ENCODE measurements around the gene RAP1GDS1.
A peak's percentile ranks its signal among the peaks of the same experiment; 100 is the strongest.
"Not testable (repeated sequence)": the region's sequence is repeated elsewhere in the genome, so short reads cannot be mapped to it uniquely, and the experiment has no call there.

The RAP1GDS1 gene

DNA sequence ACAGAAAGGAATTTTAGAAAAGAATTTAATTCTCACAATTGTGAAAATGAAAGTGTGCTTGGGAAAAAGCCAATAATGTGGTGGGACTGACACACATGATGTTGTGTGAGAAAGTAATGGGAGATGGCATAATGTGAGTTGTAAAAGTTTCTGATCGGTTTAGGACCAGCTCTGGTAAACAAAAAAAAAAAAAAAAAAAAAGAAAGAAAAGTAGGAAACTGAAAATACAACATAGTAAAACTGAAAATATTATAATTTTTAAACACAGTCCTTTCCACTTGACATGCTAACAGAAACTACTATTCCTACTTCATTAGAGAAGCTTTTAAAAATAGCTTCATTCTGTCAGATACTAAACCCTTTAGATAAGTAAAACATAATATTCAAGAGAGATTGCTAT lies 28.2 kb downstream of the RAP1GDS1 start:
- DNase-seq = no peak

DNA sequence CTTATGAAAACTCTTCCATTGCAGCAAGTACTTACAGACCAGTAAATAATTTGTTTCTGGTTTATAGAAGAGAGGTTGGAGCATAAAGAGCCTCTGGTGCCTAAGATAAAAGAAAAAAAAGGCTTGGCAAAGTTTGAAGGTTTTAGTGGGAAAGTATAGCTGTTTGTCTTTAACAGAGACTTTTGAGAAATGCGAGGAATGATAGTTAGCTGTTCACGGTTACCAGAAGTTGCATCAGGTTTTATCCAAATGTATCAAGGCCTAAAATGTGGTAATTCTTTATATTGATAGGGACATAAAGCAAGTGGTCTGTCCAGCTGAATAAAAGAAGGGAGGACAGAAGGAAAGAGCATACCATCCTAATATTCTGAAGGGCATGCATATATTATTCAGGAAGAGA lies 29.3 kb downstream of the RAP1GDS1 start:
- no peak for DNase-seq

DNA sequence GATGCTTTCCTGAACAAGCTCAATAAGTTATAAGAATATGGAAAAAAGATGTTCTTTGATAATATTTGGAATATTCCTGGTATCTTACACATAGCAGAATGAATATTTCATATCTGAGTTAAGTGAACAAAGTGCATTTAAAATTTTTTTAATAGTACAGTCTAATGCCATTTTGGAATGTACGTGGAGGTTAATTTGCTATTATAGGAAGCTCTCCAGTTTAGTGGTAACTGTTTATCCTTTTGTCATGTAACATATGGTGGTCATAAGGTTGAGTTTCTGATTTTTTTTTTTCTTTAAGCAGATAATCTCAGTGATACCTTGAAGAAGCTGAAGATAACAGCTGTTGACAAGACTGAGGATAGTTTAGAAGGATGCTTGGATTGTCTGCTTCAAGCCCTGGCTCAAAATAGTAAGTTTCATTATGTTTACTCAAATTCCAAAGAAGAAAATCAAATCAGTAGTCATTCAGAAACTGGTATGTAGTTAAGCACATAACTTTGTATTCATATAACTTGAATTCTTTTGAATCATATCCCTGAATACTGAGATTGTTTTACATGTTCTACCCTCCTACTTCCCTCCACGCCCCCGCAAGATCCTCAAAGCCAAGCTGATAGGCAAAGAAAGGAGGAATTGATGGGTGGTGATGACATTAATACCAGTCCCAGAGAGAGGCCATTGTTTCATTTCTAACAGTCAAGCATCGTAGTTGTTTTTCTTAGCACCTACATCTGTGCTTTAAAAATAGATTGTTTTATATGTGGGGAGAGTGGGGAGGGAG lies 32.1 kb downstream of the RAP1GDS1 start:
- DNase-seq = no peak

DNA sequence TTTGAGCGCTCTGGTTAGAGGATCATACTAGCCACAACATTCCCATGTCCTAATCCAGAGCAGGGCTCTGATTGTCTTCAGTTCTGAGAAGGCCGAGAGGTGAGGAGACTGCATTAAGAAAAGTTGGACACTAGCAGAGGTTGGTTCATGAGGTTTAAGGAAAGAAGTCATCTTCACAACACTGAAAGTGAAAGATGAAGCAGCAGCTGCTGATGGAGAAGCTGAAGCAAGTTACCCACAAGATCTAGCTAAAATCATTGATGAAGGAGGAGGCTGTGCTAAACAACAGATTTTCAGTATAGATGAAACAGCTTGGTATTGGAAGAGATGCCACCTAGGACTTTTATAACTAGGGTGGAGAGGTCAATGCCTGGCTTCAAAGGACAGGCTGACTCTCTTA lies 36.8 kb downstream of the RAP1GDS1 start:
- no peak for DNase-seq

DNA sequence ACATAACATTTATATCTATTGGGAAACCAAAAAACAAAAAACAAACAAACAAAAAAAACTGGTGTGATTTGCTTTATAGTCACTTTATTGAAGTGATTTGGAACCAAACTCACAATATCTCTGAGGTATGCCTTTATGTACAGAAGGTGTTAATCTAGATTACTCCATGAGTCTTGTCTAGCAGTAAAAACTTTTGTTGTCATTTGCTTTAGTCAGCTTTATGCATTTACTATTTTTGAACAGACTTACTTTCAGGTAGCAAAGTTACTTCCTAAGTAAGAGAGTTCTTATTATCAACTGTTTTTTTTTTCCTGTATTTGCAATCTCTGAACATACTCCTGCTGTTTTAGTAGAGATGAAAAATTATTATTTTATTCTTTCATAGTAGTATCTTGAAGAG lies 39.5 kb downstream of the RAP1GDS1 start:
- no peak for DNase-seq

DNA sequence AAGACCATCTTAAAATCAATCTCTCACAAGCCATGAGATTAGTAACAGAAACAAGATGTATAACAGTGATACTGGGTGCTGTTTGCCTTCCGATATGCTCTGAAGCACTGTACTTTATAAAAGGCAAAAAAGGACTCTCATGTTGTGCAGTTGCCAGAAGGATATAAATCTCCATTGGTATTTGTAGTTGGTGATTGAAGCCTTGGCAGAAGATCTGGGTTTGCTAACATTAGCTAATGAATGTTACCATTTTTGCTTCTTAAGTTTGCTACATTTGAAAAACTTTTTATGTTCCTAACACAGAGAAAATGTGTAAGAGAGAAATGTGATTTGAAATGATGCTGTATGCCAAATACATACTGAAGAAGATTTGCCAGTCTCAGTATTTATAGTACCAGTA lies 44.4 kb downstream of the RAP1GDS1 start:
- no peak for DNase-seq

DNA sequence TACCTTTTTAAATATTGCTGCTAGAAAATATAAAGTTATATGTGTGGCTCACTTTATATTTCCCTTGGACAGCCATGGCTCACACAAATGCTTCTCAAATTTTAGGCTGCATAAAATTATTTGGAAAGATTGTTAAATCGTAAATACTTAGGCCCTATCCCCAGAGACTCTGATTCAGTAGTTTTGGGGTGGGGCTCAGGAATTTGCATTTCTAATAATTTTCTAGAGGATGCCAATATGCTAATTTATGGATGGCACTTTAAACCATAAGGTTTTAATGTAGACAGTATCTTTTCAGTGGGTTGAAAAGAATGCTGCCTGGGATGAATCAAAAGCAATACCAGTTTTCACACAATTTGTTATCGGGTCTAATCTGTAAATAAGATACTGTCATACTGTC lies 49.7 kb downstream of the RAP1GDS1 start:
- DNase-seq = no peak

DNA sequence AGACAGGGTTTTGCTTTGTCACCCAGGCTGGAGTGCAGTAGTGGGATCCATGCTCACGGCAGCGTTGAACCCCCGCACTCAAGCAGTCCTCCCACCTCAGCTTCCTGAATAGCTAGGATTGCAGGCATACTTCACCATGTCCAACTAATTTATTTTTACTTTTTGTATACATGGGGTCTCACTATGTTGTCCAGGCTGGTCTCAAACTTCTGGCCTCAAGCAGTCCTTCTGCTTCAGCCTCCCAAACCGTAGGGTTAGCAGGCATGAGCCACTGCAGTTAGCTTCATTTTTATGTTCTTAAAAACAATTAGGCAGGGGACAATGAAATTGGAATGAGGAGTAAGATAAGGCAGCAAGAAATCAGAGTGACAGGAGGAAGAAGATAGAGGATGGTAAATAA lies 50.5 kb downstream of the RAP1GDS1 start:
- no peak for DNase-seq

DNA sequence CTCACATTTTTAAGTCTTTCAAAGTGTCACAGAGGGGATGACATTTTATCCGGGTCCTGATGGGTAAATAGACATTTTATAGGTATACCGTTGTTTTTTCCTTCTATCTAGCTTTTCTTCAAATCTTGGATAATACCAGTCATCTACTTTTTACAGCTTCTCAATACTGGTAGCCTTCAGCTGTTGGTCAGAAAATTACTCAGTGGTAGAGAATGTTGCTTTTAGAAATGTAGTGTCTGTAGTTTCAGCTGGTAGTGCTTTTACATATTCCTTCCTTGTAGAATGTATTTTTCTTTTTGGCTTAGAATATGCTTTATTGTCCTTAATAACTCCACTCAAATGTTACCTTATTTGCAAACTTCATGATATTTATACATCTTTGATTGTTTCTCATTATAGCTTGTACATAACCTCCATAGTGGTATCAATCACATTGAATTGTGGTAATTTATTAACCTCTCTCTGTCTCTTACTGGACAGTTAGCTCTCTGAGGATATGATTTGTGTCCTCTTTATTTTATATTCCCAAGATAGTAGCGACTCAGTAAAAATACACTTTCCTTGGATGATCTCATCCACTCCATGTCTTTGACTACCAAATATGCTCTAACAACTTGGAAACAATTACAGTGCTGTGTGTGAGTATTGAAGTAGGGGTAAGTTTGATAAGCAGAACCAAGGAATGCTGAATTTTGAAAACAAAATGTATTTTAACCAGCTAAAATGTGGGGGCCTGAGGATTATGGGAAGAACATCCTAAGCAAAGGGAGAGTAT lies 53.8 kb downstream of the RAP1GDS1 start:
- no peak for DNase-seq

DNA sequence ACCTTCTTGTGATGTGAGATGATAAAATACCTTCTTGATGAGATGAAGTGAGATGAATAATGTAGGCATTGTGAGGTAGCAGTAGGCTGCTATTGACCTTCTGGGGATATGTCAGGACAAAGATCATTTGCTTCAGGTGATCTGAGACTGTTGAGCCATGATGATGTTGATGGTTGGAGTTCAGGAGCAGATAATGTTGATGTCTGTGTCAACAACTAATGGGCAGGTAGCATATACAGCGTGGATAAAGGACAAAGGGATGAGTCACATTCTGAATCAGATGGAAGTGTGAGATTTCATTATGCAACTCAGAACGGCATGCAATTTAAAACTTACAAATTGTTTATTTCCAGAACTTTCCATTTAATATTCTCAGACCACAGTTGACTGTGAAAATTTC lies 57.3 kb downstream of the RAP1GDS1 start:
- DNase-seq = no peak

DNA sequence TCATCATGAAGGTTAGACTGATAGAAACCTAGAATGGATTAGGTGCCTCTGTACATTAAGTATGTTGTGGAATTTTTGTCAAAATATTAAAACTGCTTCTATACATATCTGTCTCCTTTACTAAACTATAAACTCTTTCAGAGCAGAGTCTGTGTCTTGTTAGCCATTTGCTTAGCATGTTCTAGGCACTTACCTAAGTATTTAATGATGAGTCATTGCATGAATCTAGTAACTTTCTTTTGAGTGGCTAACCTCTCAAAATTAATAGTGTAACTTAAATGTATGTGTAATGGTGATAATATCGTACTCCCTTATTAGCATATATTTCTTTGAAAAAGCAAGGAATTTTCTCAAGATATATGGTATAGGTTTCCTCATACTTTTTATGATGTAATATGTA lies 57.8 kb downstream of the RAP1GDS1 start:
- no peak for DNase-seq

DNA sequence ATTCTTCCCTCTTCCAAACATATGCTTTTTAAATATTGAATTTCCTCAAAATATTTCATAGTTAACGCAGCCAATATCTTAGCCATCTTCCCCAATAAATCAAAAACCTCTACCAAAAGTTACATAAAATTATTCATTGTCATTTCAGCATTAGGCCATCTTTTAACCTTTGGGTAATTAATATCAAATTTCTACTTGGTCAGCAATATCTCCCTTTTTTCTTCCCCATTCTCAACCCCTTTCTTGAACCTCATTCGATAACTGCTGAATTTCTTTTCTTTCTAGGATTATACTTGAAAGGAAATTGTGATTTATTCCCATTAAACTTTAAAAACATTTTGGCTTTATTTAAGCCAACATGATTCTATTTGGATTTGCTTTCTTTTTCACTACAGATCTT lies 65.0 kb downstream of the RAP1GDS1 start:
- no peak for DNase-seq

DNA sequence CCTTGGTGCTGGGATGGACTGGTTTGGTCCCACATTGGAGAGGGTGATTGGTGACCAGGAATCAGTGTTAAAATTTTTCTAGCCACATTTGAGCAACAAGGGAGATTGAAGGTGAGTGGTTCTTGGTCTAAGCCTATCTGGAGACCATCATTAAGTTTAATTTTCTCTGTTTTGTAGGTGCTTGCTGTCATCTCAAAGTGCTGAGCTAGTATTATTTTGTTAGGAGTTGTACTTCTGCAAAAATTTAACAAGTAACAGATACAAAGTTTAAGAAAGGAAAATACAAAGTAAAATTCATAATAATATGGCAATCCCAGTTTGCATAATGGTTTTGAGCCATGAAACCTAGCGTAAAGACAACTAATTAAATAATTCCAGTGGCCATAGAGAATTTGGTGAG lies 66.5 kb downstream of the RAP1GDS1 start:
- DNase-seq = no peak

DNA sequence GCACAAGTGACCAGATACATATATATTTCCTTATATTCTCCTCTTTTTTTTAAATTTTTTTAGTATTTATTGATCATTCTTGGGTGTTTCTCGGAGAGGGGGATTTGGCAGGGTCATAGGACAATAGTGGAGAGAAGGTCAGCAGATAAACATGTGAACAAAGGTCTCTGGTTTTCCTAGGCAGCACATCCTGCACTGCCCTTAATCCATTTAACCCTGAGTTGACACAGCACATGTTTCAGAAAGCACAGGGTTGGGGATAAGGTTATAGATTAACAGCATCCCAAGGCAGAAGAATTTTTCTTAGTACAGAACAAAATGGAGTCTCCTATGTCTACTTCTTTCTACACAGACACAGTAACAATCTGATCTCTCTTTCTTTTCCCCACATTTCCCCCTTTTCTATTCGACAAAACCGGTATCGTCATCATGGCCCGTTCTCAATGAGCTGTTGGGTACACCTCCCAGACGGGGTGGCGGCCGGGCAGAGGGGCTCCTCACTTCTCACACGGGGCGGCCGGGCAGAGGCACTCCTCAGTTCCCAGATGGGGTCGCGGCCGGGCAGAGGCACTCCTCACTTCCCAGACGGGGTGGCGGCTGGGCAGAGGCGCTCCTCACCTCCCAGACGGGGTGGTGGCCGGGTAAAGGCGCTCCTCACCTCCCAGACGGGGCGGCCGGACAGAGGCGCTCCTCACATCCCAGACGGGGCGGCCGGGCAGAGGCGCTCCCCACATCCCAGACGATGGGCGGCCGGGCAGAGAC lies 68.9 kb downstream of the RAP1GDS1 start:
- DNase-seq = not testable (repeated sequence)

DNA sequence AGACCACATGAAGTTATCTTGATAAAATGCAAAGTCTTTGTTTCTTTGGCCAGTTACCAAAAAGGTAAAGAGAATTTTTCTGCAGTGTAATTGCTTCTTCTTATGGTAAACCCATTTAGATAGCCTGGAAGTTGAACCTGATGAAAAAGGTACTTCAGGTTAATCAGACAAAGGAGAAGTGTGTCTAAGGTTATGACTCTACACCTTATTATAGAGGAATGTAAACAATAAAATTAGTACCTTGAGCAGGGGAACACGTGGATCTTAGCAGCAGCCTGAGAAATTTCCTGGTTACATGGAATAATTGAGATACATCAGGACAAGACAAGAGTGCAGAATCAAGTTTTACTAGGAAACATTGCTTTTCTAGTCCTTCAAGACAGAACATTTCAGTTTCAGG lies 70.8 kb downstream of the RAP1GDS1 start:
- DNase-seq = no peak

DNA sequence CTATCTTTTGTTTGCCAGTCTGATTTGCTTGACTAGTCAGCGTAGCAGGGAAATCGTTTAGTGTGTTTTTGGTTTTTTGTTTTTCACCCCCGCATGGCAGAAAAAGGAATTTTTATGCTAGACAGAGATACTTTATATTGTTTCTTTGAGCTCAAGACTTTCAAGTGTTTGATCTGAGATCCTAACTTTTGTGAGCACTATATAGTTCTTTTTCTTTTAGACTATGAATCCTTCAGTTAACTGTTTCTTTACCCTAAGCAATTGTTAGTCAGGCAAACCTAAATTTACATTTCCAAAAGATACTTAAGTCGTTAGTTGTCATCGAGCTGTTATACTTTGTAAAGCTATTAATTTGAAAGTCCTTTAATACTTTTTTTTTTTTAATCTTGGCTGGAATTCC lies 73.3 kb downstream of the RAP1GDS1 start:
- no peak for DNase-seq

DNA sequence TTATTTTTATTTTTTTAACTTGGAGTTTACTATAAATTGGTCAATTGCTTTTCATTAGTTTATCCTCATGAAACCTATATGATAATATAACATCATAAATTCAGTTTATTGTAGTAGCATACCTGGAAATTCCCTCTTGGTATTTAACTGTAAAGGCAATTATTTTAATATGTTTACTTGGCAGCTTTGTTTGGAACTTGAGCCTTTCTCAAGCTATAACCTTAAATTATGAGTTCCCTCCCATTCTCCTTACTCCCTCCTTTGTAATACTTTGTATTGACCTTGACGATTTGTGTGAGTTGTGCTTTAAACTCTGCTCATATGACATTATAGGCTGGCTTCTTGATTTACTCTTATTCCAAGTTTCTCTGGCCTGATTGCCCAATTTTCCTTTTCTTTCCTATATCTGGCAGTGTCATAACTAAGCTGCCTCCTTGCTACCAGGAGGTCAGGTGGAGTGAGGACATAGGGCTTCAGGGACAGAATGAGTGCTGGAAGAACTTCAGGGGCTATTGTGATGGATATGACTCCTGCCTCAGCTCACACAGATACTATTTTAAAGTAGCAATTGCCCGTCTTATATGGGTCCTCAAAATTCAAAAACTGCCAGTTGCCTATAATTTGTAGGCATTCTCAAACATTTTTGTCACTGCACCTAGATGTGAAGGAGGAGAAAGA lies 77.7 kb downstream of the RAP1GDS1 start:
- DNase-seq = no peak

DNA sequence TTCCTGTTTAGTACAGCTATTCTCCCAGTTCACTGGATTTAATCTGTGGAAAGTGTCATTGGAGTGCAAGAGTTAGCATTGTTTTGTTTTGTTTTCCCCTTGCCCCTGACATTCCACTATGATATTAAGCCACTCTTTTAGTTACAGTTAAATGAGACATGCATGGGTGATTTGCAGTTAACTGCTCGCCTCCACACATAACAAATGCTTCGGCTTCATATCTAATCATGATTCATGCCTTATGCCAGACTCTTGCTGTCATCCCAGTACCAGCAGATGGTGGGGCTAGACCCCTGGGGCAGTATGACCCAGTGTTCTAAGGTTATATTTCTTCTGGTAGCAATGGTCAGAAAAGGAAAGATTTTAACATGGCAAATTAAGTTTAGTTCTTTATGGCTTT lies 80.1 kb downstream of the RAP1GDS1 start:
- peak; percentile 63 to 75 for DNase-seq

DNA sequence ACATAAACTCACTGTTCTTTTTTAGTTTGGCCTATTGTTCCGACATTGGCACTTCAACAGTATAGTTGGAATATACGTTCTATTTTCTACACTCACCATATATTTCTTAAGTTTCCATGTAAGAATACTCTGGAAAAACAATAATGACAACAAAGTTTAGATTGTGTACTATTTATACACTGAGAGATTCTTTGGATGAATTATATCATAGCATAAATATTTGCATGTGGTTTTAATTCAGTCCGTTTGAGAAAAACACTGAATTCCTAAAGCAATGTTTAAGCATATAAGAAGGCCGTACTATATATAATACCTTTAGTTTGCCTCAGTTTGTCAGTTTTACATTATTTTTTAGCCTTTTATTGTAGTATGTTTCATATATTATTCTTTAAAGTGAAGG lies 82.4 kb downstream of the RAP1GDS1 start:
- no peak for DNase-seq

DNA sequence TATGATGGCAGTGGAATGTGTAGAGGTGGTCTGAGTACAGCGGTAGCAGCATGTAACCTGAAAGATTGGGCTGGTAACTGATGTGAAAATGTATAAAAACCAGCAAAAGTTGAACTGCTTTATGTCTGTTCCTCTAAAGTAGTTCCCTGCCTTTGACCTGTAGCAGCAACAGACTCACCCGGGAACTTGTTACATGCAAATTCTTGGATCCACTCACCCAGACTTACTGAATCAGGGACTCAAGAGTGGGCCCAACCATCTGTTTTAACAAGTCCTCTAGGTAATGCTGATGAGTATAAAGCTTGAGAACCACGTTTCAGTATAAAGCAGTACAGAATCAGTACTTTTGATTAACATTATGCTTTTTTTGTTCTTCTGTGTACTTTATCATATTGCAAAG lies 84.7 kb downstream of the RAP1GDS1 start:
- peak; percentile 8 to 39 for DNase-seq

DNA sequence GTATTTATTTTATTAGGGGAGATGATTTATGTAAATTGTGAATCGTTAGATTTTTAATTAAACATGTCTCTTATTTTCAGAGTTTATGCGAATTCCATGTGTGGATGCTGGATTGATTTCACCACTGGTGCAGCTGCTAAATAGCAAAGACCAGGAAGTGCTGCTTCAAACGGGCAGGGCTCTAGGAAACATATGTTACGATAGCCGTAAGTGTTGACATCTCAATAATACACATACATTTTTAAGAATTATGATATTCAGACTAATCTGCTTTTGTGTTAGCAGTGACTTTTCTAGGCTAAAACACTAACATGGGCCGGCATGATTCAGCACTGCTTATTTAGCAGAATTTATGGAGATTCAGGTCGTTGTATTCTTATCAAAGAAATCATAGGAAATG lies 91.2 kb downstream of the RAP1GDS1 start:
- DNase-seq = no peak

DNA sequence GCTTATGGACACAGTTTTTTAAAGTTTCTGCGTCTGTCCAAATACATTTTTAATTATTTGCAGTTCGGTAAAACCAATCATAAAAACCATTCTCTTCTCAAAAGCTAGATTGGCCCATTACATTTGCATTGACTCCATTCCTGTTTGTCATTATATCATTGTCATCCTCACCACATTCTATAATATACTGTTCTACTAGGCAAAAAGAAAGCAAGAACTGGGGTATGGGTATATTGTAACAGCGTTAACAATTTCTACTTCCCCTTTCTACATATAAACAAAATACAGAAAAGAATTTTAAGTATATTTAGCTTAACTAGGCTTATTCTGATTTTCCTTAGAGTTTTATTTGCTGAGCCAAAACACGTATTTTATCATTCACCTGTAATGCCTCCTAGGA lies 91.8 kb downstream of the RAP1GDS1 start:
- DNase-seq = no peak

DNA sequence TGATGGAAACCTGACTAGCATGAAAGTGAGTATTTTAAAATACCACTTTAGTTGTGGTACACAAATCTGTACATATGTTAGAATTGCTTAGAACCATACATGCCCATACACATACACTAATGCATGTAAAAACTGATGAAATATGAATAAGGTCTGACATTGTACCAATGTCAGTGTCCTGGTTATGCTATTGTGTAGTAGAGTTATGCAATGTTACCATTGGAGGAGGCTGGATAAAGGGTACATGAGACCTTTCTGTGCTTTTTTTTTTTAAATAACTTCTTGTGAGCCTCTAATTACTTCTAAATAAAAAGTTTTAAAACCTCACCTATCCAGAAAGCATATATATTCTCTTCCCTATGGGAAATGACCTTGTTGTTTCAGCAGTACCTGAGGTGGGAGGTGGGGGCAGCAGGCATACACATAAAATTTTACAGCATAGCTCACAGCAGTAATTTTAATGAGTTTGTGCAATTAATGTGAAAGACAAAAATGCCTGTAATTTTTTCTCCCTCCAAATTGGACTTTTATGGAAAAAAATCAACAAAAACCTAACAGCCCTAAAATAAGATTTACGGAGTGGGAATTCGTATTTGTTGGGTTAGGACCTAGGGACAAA lies 97.6 kb downstream of the RAP1GDS1 start:
- no peak for DNase-seq

Data from NCI-H526 (cell line).